Heart right ventricle (tissue), 16 donors: Measurements from ENCODE around the gene TUBG2. TPM values are rescaled to one million over a fixed set of nuclear protein-coding genes. Genes with fewer than 3 reads are reported as not detected.
"Not testable (repeated sequence)": the region's sequence is repeated elsewhere in the genome, so short reads cannot be mapped to it uniquely, and the experiment has no call there.

Experiments used
- ATAC-seq, 8 donors: fragments of 200-7000 bp; cut with Tn5 transposase; one replicate each; pipeline ENCODE4 v1.9.1; 2020; ENCODE audit warnings: mild to moderate bottlenecking in 8 of 8, moderate library complexity in 8 of 8, moderate number of reproducible peaks in 1 of 8
- DNase-seq, 2 donors: peaks; one replicate each; pipeline ENCODE4 v3.0.0-alpha.2; 2020
- H3K27ac ChIP-seq, 10 donors: fragments of 200-600 bp; sonication (generic) in 2 of 10; one replicate each; pipeline versions ENCODE4 v1.5.0 to v1.8.0; 2020 to 2022; ENCODE audit warnings: mild to moderate bottlenecking in 3 of 10
- H3K27me3 ChIP-seq, 7 donors: fragments of 200-600 bp; one replicate each; pipeline ENCODE4 v1.8.0; 2021 to 2022; ENCODE audit warnings: mild to moderate bottlenecking in 2 of 7
- H3K36me3 ChIP-seq, 9 donors: fragments of 200-600 bp; sonication (generic) in 1 of 9; one replicate each; pipeline versions ENCODE4 v1.5.0 to v1.8.0; 2020 to 2022; ENCODE audit warnings: mild to moderate bottlenecking in 2 of 9
- H3K4me1 ChIP-seq, 9 donors: fragments of 200-600 bp; sonication (generic) in 1 of 9; one replicate each; pipeline versions ENCODE4 v1.5.0 to v1.8.0; 2020 to 2022; ENCODE audit warnings: mild to moderate bottlenecking in 4 of 9
- H3K4me3 ChIP-seq, 10 donors: fragments of 200-600 bp; sonication (generic) in 2 of 10; one replicate each; pipeline versions ENCODE4 v1.5.0 to v1.8.0; 2020 to 2022; ENCODE audit warnings: mild to moderate bottlenecking in 7 of 10, moderate library complexity in 2 of 10
- H3K9me3 ChIP-seq, 11 donors: fragments of 200-600 bp in 10 of 11; sonication (generic) in 2 of 11; one replicate each; pipeline versions ENCODE4 v1.5.0 to v1.8.0; 2013 to 2022; ENCODE audit warnings: mild to moderate bottlenecking in 2 of 11, control low read depth in 1 of 11, moderate library complexity in 1 of 11
- WGBS, 2 donors: extraction: QIAGEN DNeasy Blood & Tissue Kit; methylation state at CpG; one replicate each; pipeline ENCODE4 v1.1.7; 2013; ENCODE audit warnings: inconsistent platforms in 1 of 2; 5-methylcytosine and 5-hydroxymethylcytosine counted together
- intact Hi-C, 10 donors: fragments of 100-400 bp; cut with DNase I; formaldehyde crosslinking; loops; one replicate each; pipeline versions ENCODE4 v1.11.1 to v1.14.2; 2022
- polyA plus RNA-seq, 2 donors: library from polyadenylated mRNA; stranded (reverse); fragments of 200-250 nt; gene quantifications; one replicate each; pipeline ENCODE4 v1.2.3, GENCODE V29; 2013
- total RNA-seq, 10 donors: library from RNA; stranded (reverse); fragmentation: NEBNext Ultra II Directional in 3 of 10; extraction: Animal tissue kit (Norgen Biotek cat#: 25700) in 3 of 10; gene quantifications; one replicate each; pipeline versions ENCODE4 v1.2.1 to v1.2.4, GENCODE V29; 2021 to 2023
- TF ChIP-seq, protein P1 (sequence below), 9 donors: fragments of 200-600 bp; sonication (generic) in 2 of 9; IDR thresholded peaks; one replicate each; pipeline versions ENCODE4 v1.5.0 to v1.8.0; 2021 to 2022; ENCODE audit warnings: antibody characterized with exemption in 9 of 9, mild to moderate bottlenecking in 5 of 9, moderate library complexity in 1 of 9
- donor health status: Arrhythmogenic right ventricular cardiomyopathy.
- donor health status: ischemic (EF 13 %, LVEDD 7.1; RV severe dilation, severe dysfunction).
- donor health status: healthy with polysubstance abuse.
- donor health status: DM: no; HTN: yes; CAD: no.
- donor health status: DM: no; HTN: no; CAD: no.
- donor health status: ischemic (EF 25% LVEDD 6.9; RV normal size, moderate dysfunction).
- donor health status: ischemic (EF 25% LVEDD 5.7; RV mildly dilated, moderate dysfunction).
- donor health status: healthy.
- donor health status: DM: yes; HTN: yes; CAD: no.
- donor health status: Ischemic cardiomyopathy.
- donor health status: ischemic (EF 35%, LVEDD 5.7; RV mildly dilated, moderate dysfunction).
- donor health status: nonischemic (EF 11% LVEDD 7.7; RV severe dilation, severe dysfunction).
- donor health status: DM: yes; HTN: yes; CAD: no.
- donor health status: PGD.
- donor health status: ischemic (EF 29% LVEDD 5.4; RV normal size, mild dysfunction).
- donor health status: nonischemic (EF 23%, LVEDD 6.1; RV moderate dilation, normal function).

TUBG2 gene
- total and polyA plus RNA-seq, 12 donors, result 9.8 to 21.3 (median 14.7) TPM

DNA sequence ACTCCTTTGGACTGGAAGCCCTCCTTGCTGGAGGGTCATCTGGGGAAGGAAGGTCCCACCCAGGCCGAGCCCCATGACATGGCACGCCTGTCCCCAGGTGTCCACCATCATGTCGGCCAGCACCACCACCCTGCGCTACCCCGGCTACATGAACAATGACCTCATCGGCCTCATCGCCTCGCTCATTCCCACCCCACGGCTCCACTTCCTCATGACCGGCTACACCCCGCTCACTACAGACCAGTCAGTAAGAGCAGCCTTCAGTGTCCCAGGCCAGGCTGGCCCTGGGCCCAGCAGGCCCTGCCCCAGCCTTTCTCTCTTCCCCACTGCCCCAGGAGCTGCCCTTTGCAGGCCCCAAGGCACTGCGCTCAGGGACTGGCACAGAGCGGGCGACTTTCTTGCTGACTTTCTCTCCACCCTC, 6.5 kb downstream of the TUBG2 start:
- Histone ChIP-seq H3K9me3 (no peaks in the 10 kb centered on the region), H3K27me3 (peaks cover 0 to 14% (median 0%) of the 10 kb centered on the region in 7 donors), H3K4me3 (no peak overlapping the region), H3K4me1 (peaks cover 10 to 45% (median 34%) of the 10 kb centered on the region in 9 donors), H3K27ac (peak overlapping the region in 3 of 10 donors; percentile 7 to 26 (median 19)), H3K36me3 (peaks cover 0 to 90% (median 8%) of the 10 kb centered on the region in 9 donors)
- TF ChIP-seq, protein P1, sequence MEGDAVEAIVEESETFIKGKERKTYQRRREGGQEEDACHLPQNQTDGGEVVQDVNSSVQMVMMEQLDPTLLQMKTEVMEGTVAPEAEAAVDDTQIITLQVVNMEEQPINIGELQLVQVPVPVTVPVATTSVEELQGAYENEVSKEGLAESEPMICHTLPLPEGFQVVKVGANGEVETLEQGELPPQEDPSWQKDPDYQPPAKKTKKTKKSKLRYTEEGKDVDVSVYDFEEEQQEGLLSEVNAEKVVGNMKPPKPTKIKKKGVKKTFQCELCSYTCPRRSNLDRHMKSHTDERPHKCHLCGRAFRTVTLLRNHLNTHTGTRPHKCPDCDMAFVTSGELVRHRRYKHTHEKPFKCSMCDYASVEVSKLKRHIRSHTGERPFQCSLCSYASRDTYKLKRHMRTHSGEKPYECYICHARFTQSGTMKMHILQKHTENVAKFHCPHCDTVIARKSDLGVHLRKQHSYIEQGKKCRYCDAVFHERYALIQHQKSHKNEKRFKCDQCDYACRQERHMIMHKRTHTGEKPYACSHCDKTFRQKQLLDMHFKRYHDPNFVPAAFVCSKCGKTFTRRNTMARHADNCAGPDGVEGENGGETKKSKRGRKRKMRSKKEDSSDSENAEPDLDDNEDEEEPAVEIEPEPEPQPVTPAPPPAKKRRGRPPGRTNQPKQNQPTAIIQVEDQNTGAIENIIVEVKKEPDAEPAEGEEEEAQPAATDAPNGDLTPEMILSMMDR (IDR thresholded peaks at IDR 0.05), result no peak
- DNase-seq, result no peak
- intact Hi-C loops, result loop anchor here in 2 of 10 donors (10.0 kb wide), 1 partner anchor 51 kb away; no protein-coding TSS in a partner anchor
- 81 to 86% methylated on average over 14 of the region's 14 CpGs for WGBS, 2 donors
- ATAC-seq, result no peak

DNA sequence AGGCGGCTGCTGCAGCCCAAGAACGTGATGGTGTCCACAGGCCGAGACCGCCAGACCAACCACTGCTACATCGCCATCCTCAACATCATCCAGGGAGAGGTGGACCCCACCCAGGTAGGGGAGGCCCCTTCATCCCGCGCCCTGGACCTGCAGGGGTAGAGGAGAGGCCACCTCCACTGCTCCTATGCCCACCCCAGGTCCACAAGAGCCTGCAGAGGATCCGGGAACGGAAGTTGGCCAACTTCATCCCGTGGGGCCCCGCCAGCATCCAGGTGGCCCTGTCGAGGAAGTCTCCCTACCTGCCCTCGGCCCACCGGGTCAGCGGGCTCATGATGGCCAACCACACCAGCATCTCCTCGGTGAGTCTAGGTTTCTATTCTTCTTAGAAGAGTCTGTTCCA, 7.0 kb downstream of the TUBG2 start:
- 88 to 89% methylated on average over 12 to 13 of the region's 16 CpGs for WGBS, 2 donors
- Histone ChIP-seq H3K27ac (peak overlapping the region in 5 of 10 donors; percentile 66 to 86 (median 78)), H3K4me1 (peaks cover 10 to 40% (median 29%) of the 10 kb centered on the region in 9 donors)

DNA sequence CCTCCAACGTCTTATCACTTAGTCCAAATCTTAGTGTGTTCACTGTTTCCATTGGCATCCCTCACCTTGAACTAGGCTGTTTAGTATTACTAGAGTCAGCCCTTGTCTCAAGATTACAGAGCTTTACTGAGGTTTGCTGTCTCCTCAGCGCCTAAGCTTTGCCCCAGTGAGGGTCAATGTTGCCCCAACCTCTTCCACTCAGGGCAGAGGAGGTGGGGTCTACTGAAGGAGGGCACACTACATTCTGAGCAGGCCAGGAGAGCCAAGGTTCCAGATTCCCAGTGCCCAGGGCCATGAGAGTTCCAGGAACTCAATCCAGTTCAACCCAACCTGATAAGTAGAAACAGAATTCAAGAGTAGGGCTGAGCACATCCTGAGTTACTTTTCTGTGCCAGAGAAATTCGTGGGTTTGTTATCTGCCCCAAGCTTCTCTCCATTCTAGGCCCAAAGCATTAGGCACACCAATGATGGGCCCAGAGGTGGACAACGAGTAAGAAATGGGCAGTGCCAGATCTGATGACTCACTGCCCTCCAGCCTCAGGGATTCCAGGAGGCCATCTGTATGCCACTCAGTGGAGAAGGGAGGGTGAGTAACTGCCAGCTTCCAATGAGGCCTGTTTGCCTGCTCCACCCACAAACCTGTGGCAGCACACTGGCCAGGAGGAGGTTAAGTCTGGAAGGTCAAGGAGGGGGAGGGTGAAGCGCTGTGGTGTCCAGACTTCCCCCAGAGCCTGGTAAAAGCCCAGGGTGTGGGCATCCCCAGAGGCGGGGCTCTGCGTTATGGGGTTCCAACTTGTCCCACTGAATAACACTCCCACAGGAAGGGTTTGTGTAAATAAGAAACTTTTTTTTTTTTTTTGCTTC, 8.2 kb downstream of the TUBG2 start:
- ATAC-seq (peak; percentile 27 to 80 (median 64)), DNase-seq (peak in 1 of 2 donors; percentile 36)
- 40 to 42% methylated on average over 7 of the region's 7 CpGs for whole genome bisulfite sequencing, 2 donors
- Histone ChIP-seq H3K27ac (peak overlapping the region; percentile 53 to 86 (median 74)), H3K36me3 (peaks cover 0 to 97% (median 21%) of the 10 kb centered on the region in 9 donors), H3K4me1 (peaks cover 10 to 43% (median 27%) of the 10 kb centered on the region in 9 donors), H3K27me3 (peaks cover 0 to 31% (median 0%) of the 10 kb centered on the region in 7 donors), H3K9me3 (no peaks in the 10 kb centered on the region), H3K4me3 (no peak overlapping the region)
- intact Hi-C loops, result loop anchor here in 2 of 10 donors (10.0 kb wide), 1 partner anchor 53 kb away; no protein-coding TSS in a partner anchor
- TF ChIP-seq, protein P1 (IDR thresholded peaks at IDR 0.05), result no peak

More for the DNA sequence above, 7.0 kb downstream of the TUBG2 start:
- intact Hi-C loops, result loop anchor here in 2 of 10 donors (10.0 kb wide), 1 partner anchor 51 kb away; no protein-coding TSS in a partner anchor
- Histone ChIP-seq H3K27me3 (peaks cover 0 to 19% (median 0%) of the 10 kb centered on the region in 7 donors), H3K36me3 (peaks cover 0 to 96% (median 13%) of the 10 kb centered on the region in 9 donors)
- not testable (repeated sequence) for H3K4me3 ChIP-seq, H3K9me3 ChIP-seq, DNase-seq, ATAC-seq

DNA sequence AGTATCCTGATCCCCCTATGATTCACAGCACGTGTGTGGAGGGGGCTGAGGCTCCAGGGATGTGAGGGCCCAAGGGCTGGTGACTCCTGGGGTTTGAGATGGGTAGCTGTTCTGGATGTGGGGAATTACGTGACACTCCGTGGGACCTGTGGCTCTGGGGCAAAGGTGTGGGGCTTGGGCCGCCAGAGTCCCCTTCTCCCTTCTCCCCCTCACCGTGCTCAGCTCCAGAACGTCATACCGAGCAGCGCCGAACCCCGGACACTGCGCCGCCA, 10.6 kb downstream of the TUBG2 start:
- peaks cover 0 to 92% (median 33%) of the 10 kb centered on the region in 9 donors for H3K36me3 ChIP-seq
- ATAC-seq (no peak), DNase-seq (no peak)
- peak overlapping the region in 7 of 10 donors; percentile 2 to 86 (median 34) for H3K27ac ChIP-seq
- 85 to 88% methylated on average over 12 of the region's 12 CpGs for WGBS, 2 donors
- H3K27me3 ChIP-seq, result peaks cover 0 to 55% (median 0%) of the 10 kb centered on the region in 7 donors
- TF ChIP-seq, protein P1 (IDR thresholded peaks at IDR 0.05), result no peak
- intact Hi-C loops, result loop anchor here in 2 of 10 donors (10.0 kb wide), 1 partner anchor 55 kb away; no protein-coding TSS in a partner anchor
- H3K4me3 ChIP-seq, result no peak overlapping the region
- no peaks in the 10 kb centered on the region for H3K9me3 ChIP-seq
- peaks cover 23 to 61% (median 42%) of the 10 kb centered on the region in 9 donors for H3K4me1 ChIP-seq
